SU-DHL-6 (cell line): ENCODE results near the gene ESR1.

Experiments
- CTCF ChIP-seq: fragments of 200-600 bp; sonication (generic); IDR thresholded peaks from one replicate; pipeline ENCODE4 v1.5.1; 2017; ENCODE audit warnings: antibody characterized with exemption, mild to moderate bottlenecking, low read length, moderate library complexity; ENCODE audit not compliant: insufficient read depth, poor library complexity, severe bottlenecking
- EZH2phosphoT487 ChIP-seq: fragments of 200-600 bp; sonication (generic), shearing (Covaris generic); conservative IDR thresholded peaks from 2 replicates; pipeline ENCODE4 v1.6.1; 2018; ENCODE audit warnings: mild to moderate bottlenecking, antibody characterized with exemption, low read length, moderate library complexity, mixed read lengths

GRCh38 chr6:151911401-151911800 lies 103.9 kb downstream of the ESR1 start:
- TF ChIP-seq CTCF = no peak
- TF ChIP-seq EZH2phosphoT487 = no peak
